Measurements from ENCODE around the gene CDA.

DNA sequence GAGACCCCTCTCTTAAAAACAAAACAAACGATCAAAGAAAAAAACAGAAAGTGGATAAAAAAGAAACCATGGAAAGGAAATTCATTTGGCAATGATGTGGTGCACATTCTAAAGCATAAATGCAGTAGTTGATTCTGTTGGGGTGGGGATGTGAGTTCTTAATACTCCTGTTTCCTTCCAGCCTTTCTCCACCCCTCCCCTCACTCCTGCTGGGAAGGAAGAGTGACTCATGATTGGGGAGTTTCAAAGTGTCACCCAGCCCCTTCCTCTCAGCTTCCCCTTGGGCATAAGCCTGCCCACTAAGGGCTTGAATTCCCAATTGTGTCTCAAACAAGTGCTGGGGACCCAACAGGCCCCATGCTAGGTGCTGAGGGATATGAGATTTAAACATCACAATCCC, 37.6 kb downstream of the CDA start:
- no peak for TF ChIP-seq POLR2A (IDR thresholded peaks at IDR 0.05)
- TF ChIP-seq, protein P1, sequence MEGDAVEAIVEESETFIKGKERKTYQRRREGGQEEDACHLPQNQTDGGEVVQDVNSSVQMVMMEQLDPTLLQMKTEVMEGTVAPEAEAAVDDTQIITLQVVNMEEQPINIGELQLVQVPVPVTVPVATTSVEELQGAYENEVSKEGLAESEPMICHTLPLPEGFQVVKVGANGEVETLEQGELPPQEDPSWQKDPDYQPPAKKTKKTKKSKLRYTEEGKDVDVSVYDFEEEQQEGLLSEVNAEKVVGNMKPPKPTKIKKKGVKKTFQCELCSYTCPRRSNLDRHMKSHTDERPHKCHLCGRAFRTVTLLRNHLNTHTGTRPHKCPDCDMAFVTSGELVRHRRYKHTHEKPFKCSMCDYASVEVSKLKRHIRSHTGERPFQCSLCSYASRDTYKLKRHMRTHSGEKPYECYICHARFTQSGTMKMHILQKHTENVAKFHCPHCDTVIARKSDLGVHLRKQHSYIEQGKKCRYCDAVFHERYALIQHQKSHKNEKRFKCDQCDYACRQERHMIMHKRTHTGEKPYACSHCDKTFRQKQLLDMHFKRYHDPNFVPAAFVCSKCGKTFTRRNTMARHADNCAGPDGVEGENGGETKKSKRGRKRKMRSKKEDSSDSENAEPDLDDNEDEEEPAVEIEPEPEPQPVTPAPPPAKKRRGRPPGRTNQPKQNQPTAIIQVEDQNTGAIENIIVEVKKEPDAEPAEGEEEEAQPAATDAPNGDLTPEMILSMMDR (IDR thresholded peaks at IDR 0.05) = no peak

Data from thyroid gland (tissue), 4 donors.